GM12864 (cell line): ENCODE measurements around the gene MYO18A.
"Not testable (repeated sequence)": the region's sequence is repeated elsewhere in the genome, so short reads cannot be mapped to it uniquely, and the experiment has no call there.

Source experiments
- DNase-seq: peaks from one replicate; pipeline ENCODE4 v3.0.0-alpha.2; 2011; ENCODE audit warnings: low read depth
- H3K4me3 ChIP-seq: 2 replicates; pipeline ENCODE4 v1.5.1; 2011; ENCODE audit warnings: mild to moderate bottlenecking, low read depth, low read length, control low read depth
- TF ChIP-seq, protein P1 (sequence below): IDR thresholded peaks from 2 replicates; pipeline ENCODE4 v1.5.1; 2011; ENCODE audit warnings: low read depth, mild to moderate bottlenecking, moderate library complexity, low read length, control low read depth, inconsistent platforms; ENCODE audit errors: missing control alignments

The MYO18A gene

DNA sequence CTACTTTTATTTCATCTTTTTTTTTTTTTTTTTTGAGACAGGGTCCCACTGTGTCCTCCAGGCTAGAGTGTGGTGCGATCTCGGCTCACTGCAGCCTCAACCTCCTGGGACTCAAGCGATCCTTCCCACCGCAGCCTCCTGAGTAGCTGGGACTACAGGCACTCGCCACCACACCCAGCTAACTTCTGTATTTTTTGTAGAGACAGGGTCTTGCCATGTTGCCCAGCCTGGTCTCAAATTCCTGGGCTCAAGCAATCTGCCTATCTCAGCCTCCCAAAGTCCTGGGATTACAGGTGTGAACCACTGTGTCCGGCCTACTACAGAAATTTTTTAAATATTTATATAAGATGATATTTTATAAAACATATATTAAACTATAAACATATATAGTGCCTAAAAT, 4.8 kb downstream of the MYO18A start:
- DNase-seq, result no peak
- no peak overlapping the region for H3K4me3 ChIP-seq
- TF ChIP-seq, protein P1, sequence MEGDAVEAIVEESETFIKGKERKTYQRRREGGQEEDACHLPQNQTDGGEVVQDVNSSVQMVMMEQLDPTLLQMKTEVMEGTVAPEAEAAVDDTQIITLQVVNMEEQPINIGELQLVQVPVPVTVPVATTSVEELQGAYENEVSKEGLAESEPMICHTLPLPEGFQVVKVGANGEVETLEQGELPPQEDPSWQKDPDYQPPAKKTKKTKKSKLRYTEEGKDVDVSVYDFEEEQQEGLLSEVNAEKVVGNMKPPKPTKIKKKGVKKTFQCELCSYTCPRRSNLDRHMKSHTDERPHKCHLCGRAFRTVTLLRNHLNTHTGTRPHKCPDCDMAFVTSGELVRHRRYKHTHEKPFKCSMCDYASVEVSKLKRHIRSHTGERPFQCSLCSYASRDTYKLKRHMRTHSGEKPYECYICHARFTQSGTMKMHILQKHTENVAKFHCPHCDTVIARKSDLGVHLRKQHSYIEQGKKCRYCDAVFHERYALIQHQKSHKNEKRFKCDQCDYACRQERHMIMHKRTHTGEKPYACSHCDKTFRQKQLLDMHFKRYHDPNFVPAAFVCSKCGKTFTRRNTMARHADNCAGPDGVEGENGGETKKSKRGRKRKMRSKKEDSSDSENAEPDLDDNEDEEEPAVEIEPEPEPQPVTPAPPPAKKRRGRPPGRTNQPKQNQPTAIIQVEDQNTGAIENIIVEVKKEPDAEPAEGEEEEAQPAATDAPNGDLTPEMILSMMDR, result no peak

DNA sequence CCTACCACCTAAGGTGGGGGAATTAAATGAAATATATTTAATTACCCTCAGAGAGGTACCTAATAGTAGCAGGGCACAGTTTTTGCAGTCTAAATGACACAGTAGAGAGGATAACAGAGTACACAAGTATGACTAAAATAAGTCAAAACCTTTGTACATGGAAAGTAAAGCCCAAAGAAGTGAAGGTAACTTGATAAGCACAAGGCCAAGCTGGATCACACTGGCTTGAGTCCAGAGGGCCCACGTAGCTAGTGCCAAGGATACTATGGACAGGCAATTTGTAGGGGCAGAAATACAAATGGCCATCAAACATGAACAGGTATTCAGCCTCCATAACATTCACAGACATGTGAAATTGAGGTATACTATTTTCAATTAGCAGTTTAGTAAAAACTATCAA, 7.6 kb downstream of the MYO18A start:
- TF ChIP-seq, protein P1, result no peak
- H3K4me3 ChIP-seq, result no peak overlapping the region
- DNase-seq, result no peak

DNA sequence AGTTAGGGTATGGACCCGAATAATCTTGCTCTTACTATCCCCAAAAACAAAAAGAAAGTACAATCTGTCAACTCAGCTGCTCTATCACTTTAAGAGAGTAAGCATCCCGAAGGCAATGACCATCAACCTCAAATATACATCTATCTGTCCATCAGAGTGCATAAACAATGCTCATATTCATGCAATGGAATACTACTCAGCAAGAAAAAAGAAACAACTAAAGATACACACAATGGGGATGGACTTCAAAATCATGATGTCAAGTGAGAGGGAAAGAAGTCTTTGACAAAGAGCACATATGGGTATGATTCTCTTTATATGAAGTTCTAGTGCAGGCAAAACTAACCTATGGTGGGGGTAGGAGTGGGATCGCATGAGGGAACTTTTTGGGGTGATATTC, 9.5 kb downstream of the MYO18A start:
- DNase-seq, result no peak
- H3K4me3 ChIP-seq, result no peak overlapping the region
- TF ChIP-seq, protein P1, result no peak

DNA sequence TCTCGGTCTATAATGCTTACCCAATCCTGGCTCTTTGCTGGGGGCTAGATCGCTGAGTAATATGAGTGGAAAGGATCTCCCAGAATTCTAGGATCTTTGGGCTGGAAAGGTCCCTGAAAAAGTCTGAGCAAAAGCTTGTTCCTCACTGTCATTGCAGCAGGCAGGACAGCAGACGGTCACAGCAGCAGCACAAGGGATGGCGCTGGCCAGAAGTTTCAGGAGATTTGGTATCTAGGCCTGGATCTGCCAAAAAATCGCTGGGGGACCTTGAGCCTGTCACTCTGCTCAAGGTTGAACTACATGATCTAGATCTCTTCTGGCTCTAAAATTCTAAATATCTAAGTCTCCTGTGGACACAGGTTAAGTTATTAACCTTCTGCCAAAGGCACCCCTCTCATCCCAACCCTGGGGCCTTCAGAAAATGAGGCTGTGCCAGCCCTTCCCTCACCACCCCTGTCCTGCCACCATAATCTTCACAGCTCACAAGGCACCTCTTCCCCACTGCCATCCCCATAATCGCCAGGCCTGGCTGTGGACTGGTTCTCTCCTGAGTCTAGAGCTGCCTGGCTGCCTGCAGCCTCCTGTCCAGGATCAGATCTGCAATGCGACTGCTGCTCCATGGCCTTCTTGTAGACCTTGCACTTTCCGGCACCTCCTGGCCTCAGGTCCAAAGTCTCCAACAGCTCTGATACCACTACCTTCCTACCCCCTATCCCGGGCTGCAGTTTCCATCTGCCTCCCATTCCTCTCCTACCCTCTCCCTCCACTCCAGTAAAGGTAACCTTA, 10.2 kb downstream of the MYO18A start:
- no peak overlapping the region for H3K4me3 ChIP-seq
- no peak for DNase-seq
- TF ChIP-seq, protein P1, result no peak

DNA sequence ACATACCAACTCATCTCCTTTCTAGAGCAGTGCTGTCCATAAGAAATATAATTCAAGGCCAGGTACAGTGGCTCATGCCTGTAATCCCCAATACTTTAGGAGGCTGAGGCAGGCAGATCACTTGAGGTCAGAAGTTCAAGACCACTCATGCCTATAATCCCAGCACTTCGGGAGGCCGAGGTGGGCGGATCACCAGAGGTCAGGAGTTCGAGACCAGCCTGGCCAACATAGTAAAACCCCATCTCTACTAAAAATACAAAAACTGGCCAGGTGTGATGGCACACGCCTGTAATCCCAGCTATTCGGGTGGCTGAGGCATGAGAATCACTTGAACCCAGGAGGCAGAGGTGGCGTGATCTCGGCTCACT, 11.5 kb downstream of the MYO18A start:
- DNase-seq, H3K4me3 ChIP-seq: not testable (repeated sequence)

DNA sequence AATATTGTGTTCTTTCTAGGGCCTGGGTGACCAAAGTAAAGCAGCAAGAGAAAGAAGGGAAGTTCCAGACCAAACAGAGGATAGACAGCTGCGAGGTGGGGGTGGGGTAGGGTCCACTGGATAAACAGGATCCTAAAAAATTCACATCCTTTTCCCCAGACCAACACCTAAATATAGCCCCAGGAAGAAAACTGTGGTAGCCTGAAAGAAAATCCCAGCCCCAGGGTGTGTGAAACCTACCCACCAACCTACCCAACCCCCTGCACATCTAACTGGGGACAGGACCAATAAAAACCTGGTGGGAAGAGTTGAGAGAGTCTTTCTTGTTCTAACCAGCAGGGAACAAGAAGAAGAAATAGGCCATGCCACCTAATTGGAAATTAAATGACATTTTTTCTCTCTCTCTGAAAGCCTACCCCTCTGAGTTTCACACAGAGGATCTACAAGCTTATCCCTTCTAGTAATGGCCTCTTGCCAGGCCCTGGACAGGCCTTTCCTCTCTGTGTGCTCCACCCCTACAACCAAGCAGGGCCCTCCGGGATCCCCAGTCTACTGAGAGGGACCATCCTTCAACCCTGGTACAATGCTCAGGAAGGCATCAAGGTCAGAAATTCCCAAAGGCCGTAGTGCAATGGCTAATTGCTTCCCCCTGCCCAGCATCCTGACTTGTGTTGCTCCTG, 12.0 kb downstream of the MYO18A start:
- TF ChIP-seq, protein P1, result no peak
- no peak overlapping the region for H3K4me3 ChIP-seq
- no peak for DNase-seq

DNA sequence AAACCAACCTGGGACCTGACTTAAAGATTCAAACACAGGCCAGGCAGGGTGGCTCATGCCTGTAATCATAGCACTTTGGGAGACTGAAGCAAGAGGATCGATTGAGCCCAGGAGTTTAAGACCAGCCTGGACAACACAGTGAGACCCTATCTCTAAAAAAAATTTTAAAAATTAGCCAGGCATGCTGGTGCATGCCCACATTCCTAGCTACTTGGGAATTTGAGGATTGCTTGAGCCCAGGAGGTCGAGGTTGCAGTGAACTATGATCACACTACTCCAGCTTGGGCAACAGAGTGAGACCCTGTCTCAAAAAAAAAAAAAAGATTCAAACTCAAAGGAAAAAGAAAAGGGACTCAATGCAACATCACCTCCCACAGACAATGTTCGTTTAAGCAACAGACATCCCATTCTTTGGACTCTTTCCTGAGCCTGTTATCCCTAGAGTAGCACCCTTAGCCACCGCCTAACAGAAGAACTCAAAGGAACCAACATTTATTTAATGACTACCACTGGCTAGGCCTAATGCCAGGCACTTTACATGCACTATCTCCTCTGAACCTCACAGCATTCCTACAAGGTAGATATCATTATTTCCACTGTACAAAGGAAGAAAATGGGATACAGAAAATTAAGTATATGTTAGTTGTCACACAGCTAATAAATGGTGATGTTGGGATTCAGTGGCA, 12.7 kb downstream of the MYO18A start:
- H3K4me3 ChIP-seq, result no peak overlapping the region
- TF ChIP-seq, protein P1, result no peak
- DNase-seq, result no peak
